GM19025 (cell line): Measurements from ENCODE around the gene FOSL1.

Source experiments
- ATAC-seq: cut with Tn5 transposase; IDR thresholded peaks from one replicate; pipeline ENCODE4 v1.9.1; 2021; ENCODE audit warnings: mild to moderate bottlenecking, low read depth, moderate library complexity; ENCODE audit not compliant: unreplicated experiment

Gene FOSL1

GRCh38 chr11:65900125-65900898, at the start of gene FOSL1:
TSS of gene FOSL1 (minus strand) at chr11:65900388. CDS start at chr11:65900339, 49 bp downstream.
- ATAC-seq, result peak; percentile 85

DNA sequence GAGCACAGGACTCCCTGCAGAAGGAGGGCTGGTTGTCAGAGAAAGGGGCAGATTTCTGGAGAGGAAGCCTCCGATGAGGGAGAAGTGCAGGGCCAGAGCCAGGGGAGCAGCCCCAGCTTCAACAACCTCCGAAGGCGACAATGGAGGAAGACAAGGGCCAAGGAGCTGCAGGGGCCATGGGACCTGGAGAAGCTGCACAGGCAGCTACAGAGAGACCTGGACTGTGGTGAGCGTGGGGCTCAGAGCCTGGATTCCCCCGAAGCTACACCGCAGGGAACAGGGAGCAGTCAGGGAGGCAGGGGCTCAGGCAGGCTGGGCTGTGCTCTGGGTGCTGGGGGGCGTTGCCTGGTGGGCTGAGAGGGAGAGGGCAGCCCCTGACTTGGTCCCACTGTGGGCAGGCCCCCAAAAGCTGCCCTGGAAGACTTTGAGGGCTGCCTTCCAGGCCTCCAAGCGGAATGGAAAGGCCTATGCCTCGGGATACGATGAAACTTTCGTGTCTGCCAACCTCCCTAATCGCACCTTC, 47.5 kb upstream of the FOSL1 start:
- ATAC-seq, result no peak

- ATAC-seq, result no peak
Observed at GRCh38 chr11:65947133-65947532, 46.9 kb upstream of the FOSL1 start.

GRCh38 chr11:65946655-65947054, 46.5 kb upstream of the FOSL1 start:
- no peak for ATAC-seq

DNA sequence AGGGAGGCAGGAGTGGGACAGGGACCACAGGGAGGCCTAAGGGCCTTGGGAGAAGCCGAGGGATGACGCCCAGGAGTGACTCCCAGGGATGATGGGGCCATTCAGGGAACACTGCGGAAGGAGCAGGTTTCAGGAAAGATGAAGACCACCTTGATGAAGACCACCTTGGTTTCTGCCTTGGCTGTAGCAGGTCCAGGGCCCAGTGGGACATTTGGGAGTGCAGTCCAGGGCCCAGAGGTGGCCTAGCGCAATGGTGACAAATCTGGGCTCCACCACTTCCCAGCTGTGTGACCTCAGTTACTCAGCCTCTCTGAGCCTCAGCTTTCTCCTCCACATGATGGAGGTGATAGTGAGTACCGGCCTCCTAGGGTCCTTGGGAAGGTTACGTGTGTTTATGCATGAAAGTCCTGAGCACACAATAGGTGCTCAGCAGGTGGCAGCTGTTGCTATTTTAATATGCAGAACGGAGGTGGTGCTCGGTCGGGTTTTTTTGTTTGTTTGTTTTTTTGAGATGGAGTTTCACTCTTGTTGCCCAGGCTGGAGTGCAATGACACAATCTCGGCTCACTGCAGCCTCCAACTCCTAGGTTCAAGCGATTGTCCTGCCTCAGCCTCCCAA, 45.9 kb upstream of the FOSL1 start:
- no peak for ATAC-seq

- no peak for ATAC-seq
Observed at GRCh38 chr11:65945430-65945911, 45.3 kb upstream of the FOSL1 start, which contains the start of gene TSGA10IP. TSS of gene TSGA10IP (plus strand) at chr11:65945480. CDS start at chr11:65945676, 196 bp downstream.

DNA sequence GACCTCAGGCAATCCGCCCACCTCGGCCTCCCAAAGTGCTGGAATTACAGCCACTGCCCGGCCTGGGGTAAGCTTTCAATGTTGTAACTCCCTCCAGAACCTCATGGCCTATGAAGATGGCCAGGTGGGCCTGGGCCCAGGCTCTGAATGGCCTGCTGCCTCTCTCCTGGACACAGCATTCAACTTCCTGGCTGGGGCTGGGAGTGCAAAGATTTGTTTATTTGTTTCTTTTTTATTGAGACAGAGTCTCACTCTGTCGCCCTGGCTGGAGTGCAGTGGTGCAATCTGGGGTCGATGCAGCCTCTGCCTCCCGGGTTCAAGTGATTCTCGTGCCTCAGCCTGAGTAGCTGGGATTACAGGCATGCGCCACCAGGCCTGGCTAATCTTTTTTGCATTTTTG, 44.6 kb upstream of the FOSL1 start:
- no peak for ATAC-seq

DNA sequence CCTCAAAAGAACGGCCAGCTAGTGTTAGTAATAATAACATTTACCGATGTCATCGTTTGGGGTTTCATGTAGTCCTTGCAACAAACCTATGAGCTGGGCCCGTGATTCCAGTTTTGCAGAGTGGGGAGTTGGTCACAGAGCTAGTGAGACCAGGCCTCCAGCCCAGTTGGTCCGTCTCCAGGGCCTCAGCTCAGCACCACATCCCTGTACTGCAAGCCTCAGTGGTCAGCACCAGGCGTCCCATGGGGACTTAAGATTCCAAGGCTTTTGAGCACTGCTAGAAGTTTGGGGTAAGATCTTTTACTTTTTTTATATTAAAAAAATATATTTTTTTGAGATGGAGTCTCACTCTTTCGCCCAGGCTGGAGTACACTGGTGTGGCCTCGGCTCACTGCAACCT, 44.0 kb upstream of the FOSL1 start:
- no peak for ATAC-seq

DNA sequence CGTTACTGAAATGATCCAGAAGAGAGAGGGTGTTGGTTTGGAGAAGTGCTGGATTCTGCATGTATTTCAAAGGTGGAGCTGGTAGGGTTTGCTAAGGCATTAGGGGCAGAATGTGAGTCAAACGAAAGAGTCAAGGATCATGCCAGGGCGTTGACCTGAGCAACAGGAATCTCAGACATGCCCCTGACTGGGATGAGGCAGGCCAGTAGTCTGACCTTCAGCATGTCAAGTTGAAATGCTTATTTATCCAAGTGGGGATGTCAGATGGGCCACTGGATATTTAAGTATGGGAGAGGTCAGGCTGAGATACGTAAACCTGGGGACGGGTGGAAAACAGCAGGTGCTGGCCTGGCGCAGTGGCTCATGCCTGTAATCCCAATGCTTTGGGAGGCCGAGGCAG, 42.3 kb upstream of the FOSL1 start:
- no peak for ATAC-seq

GRCh38 chr11:65941720-65942310, 41.6 kb upstream of the FOSL1 start:
- no peak for ATAC-seq

- no peak for ATAC-seq
Observed at GRCh38 chr11:65937766-65938165, 37.6 kb upstream of the FOSL1 start.

- ATAC-seq, result no peak
Observed at GRCh38 chr11:65934014-65934413, 33.8 kb upstream of the FOSL1 start.

- no peak for ATAC-seq
Observed at GRCh38 chr11:65932558-65932919, 32.4 kb upstream of the FOSL1 start.

DNA sequence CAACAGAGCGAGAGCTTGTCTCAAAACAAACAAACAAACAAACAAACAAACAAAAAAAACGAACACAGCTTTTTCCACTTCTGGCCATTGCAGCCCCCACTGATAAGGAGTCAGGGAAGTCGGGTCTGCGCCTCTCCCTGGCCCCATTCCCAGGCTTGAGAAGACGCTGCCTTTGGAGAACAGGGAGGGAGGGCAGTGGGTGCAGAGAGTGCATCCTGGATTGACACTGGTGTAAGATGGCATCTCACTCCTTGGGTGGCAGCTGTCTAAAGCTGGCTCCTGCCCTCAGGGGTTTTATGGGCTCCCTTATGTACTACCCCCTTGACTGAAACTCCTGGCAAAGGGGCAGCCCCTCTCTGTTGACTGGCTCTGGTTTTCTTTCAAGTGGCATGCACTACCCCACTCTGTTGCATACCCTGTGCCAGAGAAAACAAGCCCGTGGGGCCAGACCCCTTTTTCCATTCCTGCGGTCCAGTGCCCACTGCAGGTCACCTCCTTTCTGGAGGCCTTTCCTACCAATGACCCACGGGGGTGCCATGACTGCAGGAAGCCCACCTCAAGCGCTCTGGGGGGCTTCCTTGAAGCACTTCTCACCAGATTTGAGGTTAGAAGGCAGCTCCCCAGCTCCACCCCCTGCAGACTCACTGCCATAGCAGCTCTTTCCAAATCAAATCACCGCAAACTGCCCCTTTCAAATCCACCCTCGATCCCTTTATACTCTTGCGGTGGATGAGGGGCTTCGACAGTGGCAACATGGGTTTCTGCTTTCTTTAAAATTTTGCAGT, 31.8 kb upstream of the FOSL1 start:
- ATAC-seq, result no peak

DNA sequence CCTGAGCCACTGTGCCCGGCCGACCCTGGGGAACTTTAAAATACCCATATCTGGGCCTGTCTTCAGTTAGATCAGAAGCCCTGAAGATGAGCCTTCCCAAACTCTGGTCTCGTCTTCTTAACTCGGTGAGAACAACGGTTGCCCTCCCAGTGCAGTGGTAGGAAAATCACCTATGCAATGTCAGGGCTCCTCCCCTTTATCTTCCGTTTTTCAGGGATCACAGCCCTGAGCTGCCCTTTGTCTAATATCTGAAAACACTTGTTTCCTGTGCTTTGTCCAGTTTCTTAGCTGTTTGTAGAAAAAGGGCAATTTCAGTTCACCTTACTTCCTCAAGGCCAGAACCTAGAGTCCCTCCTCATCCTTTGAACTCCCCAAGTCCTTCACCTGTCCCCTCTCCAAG, 28.5 kb upstream of the FOSL1 start:
- no peak for ATAC-seq

DNA sequence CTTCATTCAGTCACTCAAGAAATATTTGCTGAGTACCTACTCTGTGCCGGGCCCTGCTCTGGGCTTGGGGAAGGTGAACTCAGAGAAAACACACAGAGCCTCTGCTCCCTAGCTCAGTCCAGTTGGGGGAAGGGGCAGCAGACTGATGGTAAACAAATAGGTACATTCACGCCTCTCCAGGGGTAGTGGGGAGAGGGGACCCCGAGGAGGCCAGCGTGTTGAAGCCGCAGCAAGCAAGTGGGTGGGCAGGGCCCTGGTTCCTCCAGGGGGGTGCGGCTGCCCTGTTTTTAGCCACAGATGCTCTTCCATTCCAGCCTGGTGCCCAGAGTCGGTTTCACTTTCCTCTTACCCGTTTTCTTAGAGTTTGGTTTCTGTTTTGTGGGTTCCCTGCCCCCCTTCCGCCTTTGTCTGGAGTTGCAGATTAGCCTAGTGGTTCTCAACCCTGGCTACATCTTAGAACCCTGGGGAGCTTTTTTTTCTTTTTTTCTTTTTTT, 27.8 kb upstream of the FOSL1 start:
- peak; percentile 77 for ATAC-seq

- no peak for ATAC-seq
Observed at GRCh38 chr11:65925397-65925796, 25.2 kb upstream of the FOSL1 start.

DNA sequence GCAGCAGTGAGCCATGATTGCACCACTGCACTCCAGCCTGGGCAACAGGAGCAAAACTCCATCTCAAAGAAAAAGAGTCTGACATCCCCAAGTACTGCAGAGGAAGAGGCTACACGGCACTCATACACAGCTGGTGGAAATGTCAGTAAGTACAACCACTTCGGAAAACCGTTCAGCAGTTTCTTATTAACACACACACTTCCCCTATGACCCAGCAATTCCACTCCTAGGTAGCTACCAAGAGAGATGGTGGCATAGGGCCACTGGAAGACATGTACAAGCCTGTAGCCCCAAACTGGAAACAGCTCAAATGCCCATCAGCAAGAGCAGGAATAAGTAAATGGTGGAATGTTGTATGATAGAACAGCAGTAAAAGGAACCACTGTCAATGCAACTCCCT, 22.4 kb upstream of the FOSL1 start:
- ATAC-seq, result no peak

DNA sequence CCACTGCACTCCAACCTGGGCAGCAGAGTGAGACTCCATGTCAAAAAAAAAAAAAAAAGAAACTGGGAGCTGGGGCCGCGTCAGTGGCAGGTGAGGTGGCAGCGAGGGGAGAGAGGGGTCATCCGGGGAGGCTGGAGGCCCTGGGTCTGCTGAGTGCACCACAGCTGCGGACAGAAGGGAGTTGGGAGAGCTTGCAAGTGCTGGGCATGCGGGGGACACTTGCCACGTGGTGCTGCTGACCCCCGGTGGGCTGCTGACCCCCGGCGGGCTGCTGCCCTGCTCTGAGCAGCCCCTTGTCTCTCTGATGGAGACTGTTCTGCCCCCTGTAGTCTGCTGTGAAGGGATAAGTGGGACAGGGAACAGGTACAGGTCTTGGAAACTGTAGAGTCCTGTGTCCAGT, 21.7 kb upstream of the FOSL1 start:
- no peak for ATAC-seq

DNA sequence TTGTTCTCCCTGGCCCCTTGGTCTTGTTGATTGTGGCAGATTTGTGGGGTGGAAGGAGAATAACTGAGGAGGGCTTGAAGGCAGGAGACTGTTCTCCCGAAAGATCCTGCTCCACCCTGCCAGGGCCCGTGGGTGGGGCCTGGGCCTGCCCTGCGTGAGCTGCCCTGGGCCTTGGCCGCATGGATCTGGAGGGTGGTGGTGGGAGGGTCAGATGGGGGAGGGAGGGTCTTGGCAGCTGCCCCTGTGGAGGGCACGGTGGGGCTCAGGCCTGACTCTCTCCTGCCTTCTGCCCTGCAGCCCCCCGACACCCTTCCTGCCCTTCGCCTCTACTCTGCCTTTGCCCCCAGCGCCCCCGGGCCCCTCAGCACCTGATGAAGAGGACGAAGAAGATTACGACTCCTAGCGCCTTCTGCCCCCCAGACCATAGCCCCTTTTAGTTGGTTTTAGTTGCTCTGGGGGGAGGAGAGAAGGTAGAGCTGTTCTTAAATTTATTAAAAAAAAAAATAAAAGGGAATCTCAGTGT, 20.9 kb upstream of the FOSL1 start:
- ATAC-seq, result no peak
